Stomach (tissue), 4 donors: Measurements from ENCODE around the gene NPAS3.

Source experiments
- POLR2A ChIP-seq, 4 donors: fragments of 450-650 bp; IDR thresholded peaks; one replicate each; pipeline ENCODE4 v1.6.1; 2016; ENCODE audit warnings: antibody characterized with exemption in 4 of 4, control low read depth in 2 of 4, mild to moderate bottlenecking in 1 of 4, moderate library complexity in 1 of 4
- POLR2AphosphoS5 ChIP-seq, 3 donors: sonication (generic); formaldehyde crosslinking; IDR thresholded peaks; one replicate each; pipeline ENCODE4 v1.6.1; 2016; ENCODE audit warnings: antibody characterized with exemption in 3 of 3
- TF ChIP-seq, protein P1 (sequence below), 7 experiments: fragments of 450-650 bp in 4 of 7; fragments of 200-600 bp in 3 of 7; sonication (generic) in 3 of 7; IDR thresholded peaks; one replicate each; pipeline ENCODE4 v1.5.1; 2016 to 2019; ENCODE audit warnings: antibody characterized with exemption in 7 of 7, control low read depth in 2 of 7, mild to moderate bottlenecking in 1 of 7

DNA sequence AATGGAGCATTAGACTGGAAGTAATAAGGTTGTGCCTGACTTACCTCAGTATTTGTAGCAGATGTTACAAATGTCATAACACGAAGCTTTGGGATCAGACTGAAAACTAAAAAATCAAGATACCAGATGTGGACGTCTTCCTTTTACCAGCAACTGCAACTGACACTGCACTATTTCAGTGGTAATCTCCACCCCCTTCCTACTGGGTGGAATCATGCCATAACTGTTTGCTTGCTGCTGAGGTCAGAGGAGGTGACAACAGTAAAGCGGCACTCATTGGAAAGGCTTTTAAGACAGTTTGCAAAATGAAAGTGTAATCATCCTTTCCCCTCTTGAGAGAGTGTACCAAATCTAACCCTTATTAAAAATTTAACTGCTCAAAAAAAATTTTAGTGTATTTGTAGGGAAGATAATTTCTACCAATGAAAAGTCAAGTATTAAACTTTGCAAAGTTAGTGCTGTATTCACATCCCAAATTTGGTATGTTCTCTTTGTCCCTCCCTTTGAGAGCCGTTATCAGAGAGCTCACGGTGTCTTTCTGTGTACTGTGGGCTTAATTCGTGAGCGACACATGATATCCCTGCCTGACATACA, 420.7 kb downstream of the NPAS3 start:
- TF ChIP-seq, protein P1, sequence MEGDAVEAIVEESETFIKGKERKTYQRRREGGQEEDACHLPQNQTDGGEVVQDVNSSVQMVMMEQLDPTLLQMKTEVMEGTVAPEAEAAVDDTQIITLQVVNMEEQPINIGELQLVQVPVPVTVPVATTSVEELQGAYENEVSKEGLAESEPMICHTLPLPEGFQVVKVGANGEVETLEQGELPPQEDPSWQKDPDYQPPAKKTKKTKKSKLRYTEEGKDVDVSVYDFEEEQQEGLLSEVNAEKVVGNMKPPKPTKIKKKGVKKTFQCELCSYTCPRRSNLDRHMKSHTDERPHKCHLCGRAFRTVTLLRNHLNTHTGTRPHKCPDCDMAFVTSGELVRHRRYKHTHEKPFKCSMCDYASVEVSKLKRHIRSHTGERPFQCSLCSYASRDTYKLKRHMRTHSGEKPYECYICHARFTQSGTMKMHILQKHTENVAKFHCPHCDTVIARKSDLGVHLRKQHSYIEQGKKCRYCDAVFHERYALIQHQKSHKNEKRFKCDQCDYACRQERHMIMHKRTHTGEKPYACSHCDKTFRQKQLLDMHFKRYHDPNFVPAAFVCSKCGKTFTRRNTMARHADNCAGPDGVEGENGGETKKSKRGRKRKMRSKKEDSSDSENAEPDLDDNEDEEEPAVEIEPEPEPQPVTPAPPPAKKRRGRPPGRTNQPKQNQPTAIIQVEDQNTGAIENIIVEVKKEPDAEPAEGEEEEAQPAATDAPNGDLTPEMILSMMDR (IDR thresholded peaks at IDR 0.05): no peak
- TF ChIP-seq POLR2AphosphoS5 (IDR thresholded peaks at IDR 0.05): no peak
- TF ChIP-seq POLR2A (IDR thresholded peaks at IDR 0.05): no peak
